Esophagus muscularis mucosa (tissue), 4 donors: ENCODE measurements around the gene PKLR. TPM values are rescaled to one million over a fixed set of nuclear protein-coding genes. Genes with fewer than 3 reads are reported as not detected.

Source experiments
- DNase-seq: peaks from one replicate; pipeline ENCODE4 v3.0.0-alpha.2; 2017; ENCODE audit errors: extremely low spot score
- H3K27ac ChIP-seq, 4 donors: fragments of 200-600 bp; sonication (generic); replicated peaks in 1 of 4; 1 replicate in 3 of 4; 2 replicates in 1 of 4; pipeline ENCODE4 v1.5.1; 2016 to 2019; ENCODE audit warnings: mild to moderate bottlenecking in 1 of 4
- H3K27me3 ChIP-seq, 4 donors: fragments of 200-600 bp; sonication (generic); one replicate each; pipeline versions ENCODE4 v1.5.1 to v1.6.0; 2016 to 2019
- H3K36me3 ChIP-seq, 4 donors: fragments of 200-600 bp; sonication (generic); one replicate each; pipeline ENCODE4 v1.5.1; 2016 to 2019
- H3K4me1 ChIP-seq, 4 donors: fragments of 200-600 bp; sonication (generic); one replicate each; pipeline ENCODE4 v1.5.1; 2016 to 2019
- H3K4me3 ChIP-seq, 4 donors: fragments of 200-600 bp; sonication (generic); 1 replicate in 2 of 4; 2 replicates in 2 of 4; pipeline ENCODE4 v1.5.1; 2016 to 2019; ENCODE audit warnings: mild to moderate bottlenecking in 4 of 4, moderate library complexity in 1 of 4
- H3K9me3 ChIP-seq, 4 donors: fragments of 200-600 bp; sonication (generic); 1 replicate in 3 of 4; 2 replicates in 1 of 4; pipeline ENCODE4 v1.5.1; 2016 to 2019
- CTCF ChIP-seq, 3 experiments: fragments of 200-600 bp in 2 of 3; fragments of 450-650 bp in 1 of 3; sonication (generic) in 2 of 3; IDR thresholded peaks; one replicate each; pipeline ENCODE4 v1.5.1; 2017 to 2019; ENCODE audit warnings: antibody characterized with exemption in 3 of 3, mild to moderate bottlenecking in 2 of 3, moderate library complexity in 1 of 3
- EP300 ChIP-seq: sonication (generic); formaldehyde crosslinking; IDR thresholded peaks from one replicate; pipeline ENCODE4 v1.6.1; 2017; ENCODE audit warnings: antibody characterized with exemption
- POLR2A ChIP-seq: fragments of 450-650 bp; IDR thresholded peaks from one replicate; pipeline ENCODE4 v1.6.1; 2017; ENCODE audit warnings: antibody characterized with exemption, moderate library complexity, mild to moderate bottlenecking, low read depth
- POLR2AphosphoS5 ChIP-seq, 2 donors: sonication (generic); formaldehyde crosslinking; IDR thresholded peaks; one replicate each; pipeline ENCODE4 v1.6.1; 2017; ENCODE audit warnings: antibody characterized with exemption in 2 of 2
- WGBS: methylation state at CpG from one replicate; pipeline ENCODE4 v1.1.5; 2018; 5-methylcytosine and 5-hydroxymethylcytosine counted together
- intact Hi-C: fragments of 100-400 bp; cut with DNase I; formaldehyde crosslinking; loops from one replicate; pipeline ENCODE4 v1.15.1; 2023
- total RNA-seq, 4 donors: library from RNA; depleted of rRNA; stranded (reverse); fragments of >200 nt; gene quantifications; one replicate each; pipeline versions ENCODE4 v1.1.0 to v1.2.1, GENCODE V29; 2016

PKLR gene
- total RNA-seq, 4 donors from 2014 or later = not detected

GRCh38 chr1:155273343-155274245, 27.6 kb downstream of the PKLR start, which contains the start of gene CLK2:
Gene CLK2 (minus strand): TSS chr1:155273504. CDS start chr1:155270977, 2,527 bp downstream.
- no peaks in the 10 kb centered on the region for H3K27me3 ChIP-seq
- DNase-seq = peak; percentile 98
- peak; percentile 58 for TF ChIP-seq POLR2A
- no peak for TF ChIP-seq EP300
- peak; percentile 97 to 98 for TF ChIP-seq POLR2AphosphoS5 (IDR thresholded peaks at IDR 0.05)
- TF ChIP-seq CTCF (IDR thresholded peaks at IDR 0.05) = peak in 1 of 3 experiments; percentile 21
- 42% methylated on average over 24 of the region's 61 CpGs for WGBS
- intact Hi-C loops = no loop called here
- H3K4me1 ChIP-seq = peaks cover 36 to 56% (median 46%) of the 10 kb centered on the region in 4 donors
- H3K36me3 ChIP-seq = peaks cover 15 to 34% (median 26%) of the 10 kb centered on the region in 4 donors
- peak within 1 kb of the TSS; percentile 97 to 99 (median 98) for H3K27ac ChIP-seq
- H3K9me3 ChIP-seq = no peaks in the 10 kb centered on the region
- H3K4me3 ChIP-seq = peak within 1 kb of the TSS; percentile 86 to 97 (median 92)

- peaks cover 24 to 43% (median 35%) of the 10 kb centered on the region in 4 donors for H3K36me3 ChIP-seq
- H3K4me3 ChIP-seq = peak overlapping the region; percentile 86 to 97 (median 92)
- intact Hi-C loops = no loop called here
- no peak for TF ChIP-seq EP300
- no peak for TF ChIP-seq POLR2A
- no peak for TF ChIP-seq CTCF (IDR thresholded peaks at IDR 0.05)
- TF ChIP-seq POLR2AphosphoS5 (IDR thresholded peaks at IDR 0.05) = no peak
- peaks cover 32 to 49% (median 38%) of the 10 kb centered on the region in 4 donors for H3K4me1 ChIP-seq
- no peaks in the 10 kb centered on the region for H3K9me3 ChIP-seq
- peak overlapping the region; percentile 97 to 99 (median 98) for H3K27ac ChIP-seq
- H3K27me3 ChIP-seq = no peaks in the 10 kb centered on the region
- 5% methylated on average over 34 of the region's 44 CpGs for WGBS
- DNase-seq = no peak
These were observed 28.5 kb downstream of the PKLR start for GRCh38 chr1:155272466-155273342.

GRCh38 chr1:155269381-155269780, 31.9 kb downstream of the PKLR start:
- no peak for TF ChIP-seq EP300
- no peak for TF ChIP-seq POLR2A
- no peak for TF ChIP-seq CTCF (IDR thresholded peaks at IDR 0.05)
- no peak for TF ChIP-seq POLR2AphosphoS5 (IDR thresholded peaks at IDR 0.05)
- no peak overlapping the region for H3K4me3 ChIP-seq
- peaks cover 23 to 36% (median 26%) of the 10 kb centered on the region in 4 donors for H3K4me1 ChIP-seq
- H3K27me3 ChIP-seq = no peaks in the 10 kb centered on the region
- intact Hi-C loops = no loop called here
- H3K9me3 ChIP-seq = no peaks in the 10 kb centered on the region
- DNase-seq = no peak
- peaks cover 47 to 76% (median 68%) of the 10 kb centered on the region in 4 donors for H3K36me3 ChIP-seq
- no peak overlapping the region for H3K27ac ChIP-seq
- WGBS = 93% methylated on average over 19 of the region's 21 CpGs

GRCh38 chr1:155268630-155269029, 32.6 kb downstream of the PKLR start:
- H3K4me3 ChIP-seq = no peak overlapping the region
- H3K27ac ChIP-seq = no peak overlapping the region
- no peak for DNase-seq
- TF ChIP-seq EP300 (no peak), CTCF (IDR thresholded peaks at IDR 0.05) (no peak), POLR2AphosphoS5 (IDR thresholded peaks at IDR 0.05) (no peak), POLR2A (no peak)
- H3K9me3 ChIP-seq = no peaks in the 10 kb centered on the region
- no peaks in the 10 kb centered on the region for H3K27me3 ChIP-seq
- H3K4me1 ChIP-seq = peaks cover 20 to 32% (median 23%) of the 10 kb centered on the region in 4 donors
- peaks cover 54 to 84% (median 76%) of the 10 kb centered on the region in 4 donors for H3K36me3 ChIP-seq
- WGBS = 80% methylated on average over 20 of the region's 21 CpGs
- intact Hi-C loops = no loop called here
